ENCODE measurements around the gene ELMO3.

The ELMO3 gene

DNA sequence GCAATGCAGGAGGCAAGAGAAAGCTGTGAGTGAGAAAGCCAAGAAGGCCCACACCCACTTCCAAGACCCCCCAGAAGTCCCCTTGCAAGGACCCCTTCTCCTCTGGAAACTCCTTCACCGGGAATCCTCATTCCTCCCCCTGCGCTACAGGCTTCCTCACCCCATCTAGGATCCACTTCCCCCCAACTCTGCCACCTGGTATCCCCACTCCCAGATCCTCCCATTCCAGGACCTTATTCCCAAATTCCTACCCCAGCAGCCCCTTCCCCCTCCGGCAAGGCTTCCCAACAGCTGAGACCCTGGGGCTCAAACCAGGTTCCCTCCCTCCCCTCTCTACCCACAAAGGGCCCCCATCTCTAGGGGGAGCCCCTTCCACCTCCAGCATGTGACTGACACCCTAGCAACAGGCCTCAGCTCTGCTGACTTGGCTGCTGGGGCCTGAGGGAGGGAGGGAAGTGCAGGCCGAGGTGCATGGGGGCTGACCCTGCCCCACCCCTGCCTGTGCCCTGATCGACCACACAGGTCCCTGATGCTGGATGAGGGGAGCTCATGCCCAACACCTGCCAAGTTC, 32.2 kb upstream of the ELMO3 start:
- TF ChIP-seq JUND (IDR thresholded peaks at IDR 0.05; ENCODE audit: low read depth), result no peak
- no peak for DNase-seq (ENCODE audit: low read depth in 1 of 2, low spot score in 1 of 2)
- in situ Hi-C loops (cut with HindIII; ENCODE audit: low pct_unique_long_range_greater_than_20kb, low sequenced_read_pairs), result no loop called here

DNA sequence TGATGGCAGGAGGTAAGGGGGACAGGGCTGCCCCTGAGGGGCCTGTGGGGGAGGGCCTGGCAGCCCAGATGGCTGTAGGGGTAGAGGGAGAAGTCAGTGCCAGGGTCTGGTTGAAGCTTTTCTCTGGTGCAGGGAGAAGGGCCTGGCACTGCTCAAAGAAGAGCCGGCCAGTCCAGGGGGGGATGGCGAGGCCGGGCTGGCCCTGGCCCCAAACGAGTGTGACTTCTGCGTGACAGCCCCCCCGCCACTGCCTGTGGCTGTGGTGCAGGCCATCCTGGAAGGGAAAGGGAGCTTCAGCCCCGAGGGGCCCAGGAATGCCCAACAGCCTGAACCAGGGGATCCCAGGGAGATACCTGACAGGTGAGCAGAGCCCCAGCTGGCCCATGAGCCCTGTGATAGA, 31.3 kb upstream of the ELMO3 start:
- no peak for DNase-seq (ENCODE audit: low read depth in 1 of 2, low spot score in 1 of 2)
- in situ Hi-C loops (cut with HindIII; ENCODE audit: low pct_unique_long_range_greater_than_20kb, low sequenced_read_pairs), result no loop called here
- no peak for TF ChIP-seq JUND (IDR thresholded peaks at IDR 0.05; ENCODE audit: low read depth)

DNA sequence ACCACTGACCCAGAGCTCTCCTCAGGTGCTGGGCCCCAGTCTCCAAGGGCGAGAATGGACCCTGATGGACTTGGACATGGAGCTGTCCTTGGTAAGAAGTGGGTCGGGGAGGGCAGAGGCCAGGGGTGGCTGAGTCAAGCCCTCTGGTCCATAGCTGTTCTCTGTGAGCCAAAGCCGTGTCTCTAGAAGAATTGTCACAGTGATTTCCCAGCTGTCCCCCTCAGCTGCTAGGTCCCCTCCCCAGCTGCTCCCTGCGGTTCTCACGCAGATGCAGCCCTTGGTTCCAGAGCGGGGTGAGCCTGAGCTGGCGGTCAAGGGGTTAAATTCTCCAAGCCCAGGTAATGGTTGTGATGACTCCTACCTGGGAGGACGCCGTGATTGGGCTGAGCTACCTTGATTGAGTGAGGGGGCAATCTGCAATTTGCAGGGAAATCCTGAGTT, 29.9 kb upstream of the ELMO3 start:
- DNase-seq (ENCODE audit: low read depth in 1 of 2, low spot score in 1 of 2), result no peak
- no peak for TF ChIP-seq JUND (IDR thresholded peaks at IDR 0.05; ENCODE audit: low read depth)
- in situ Hi-C loops (cut with HindIII; ENCODE audit: low pct_unique_long_range_greater_than_20kb, low sequenced_read_pairs), result no loop called here

- no peak for DNase-seq (ENCODE audit: low read depth in 1 of 2, low spot score in 1 of 2)
- in situ Hi-C loops (cut with HindIII; ENCODE audit: low pct_unique_long_range_greater_than_20kb, low sequenced_read_pairs), result no loop called here
- TF ChIP-seq JUND (IDR thresholded peaks at IDR 0.05; ENCODE audit: low read depth), result no peak
Measured at GRCh38 chr16:67169642-67170167, 29.2 kb upstream of the ELMO3 start.

DNA sequence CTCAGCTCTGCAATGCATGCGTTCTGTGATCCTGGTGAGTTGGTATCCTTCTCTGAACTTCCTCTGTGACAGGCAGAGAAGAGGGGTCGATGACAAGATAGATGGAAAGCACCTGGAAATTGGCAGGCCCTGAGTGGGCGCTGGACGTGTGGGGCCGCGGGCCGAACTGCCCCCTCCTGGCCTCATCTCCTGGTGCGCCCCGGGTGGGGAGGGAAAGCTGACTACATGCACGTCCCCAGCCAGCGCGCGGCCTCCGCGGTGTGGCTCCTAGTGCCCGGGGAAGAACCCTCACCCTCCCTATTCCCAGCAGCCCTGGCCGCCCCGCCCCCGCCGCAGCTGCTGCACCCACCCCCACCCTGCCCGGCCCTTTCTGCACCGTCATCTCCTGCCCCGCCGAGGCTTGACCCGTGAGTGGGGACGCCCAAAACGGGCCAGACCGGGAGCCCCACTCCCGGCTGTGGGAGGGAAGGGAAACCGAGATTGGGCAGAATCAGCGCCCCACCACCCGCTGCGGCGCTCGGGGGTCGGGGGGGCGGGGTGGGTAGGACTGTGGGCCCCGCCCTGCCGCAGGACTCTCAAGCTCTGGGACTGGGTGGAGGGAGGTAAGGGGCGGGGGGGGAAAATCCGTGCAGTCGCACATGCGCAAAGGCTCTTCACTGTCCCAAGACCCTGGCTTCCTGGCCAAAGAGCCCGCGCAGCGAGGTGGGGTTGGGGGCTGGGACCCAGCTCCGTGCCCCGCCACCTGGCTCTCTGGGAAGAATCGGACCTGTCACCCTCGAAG, 28.6 kb upstream of the ELMO3 start, which contains the start of gene NOL3:
NOL3 (plus strand) TSS at position 371 of the 781 bp plus-strand sequence.
- no peak for TF ChIP-seq JUND (IDR thresholded peaks at IDR 0.05; ENCODE audit: low read depth)
- peak; percentile 75 to 94 for DNase-seq (ENCODE audit: low read depth in 1 of 2, low spot score in 1 of 2)
- in situ Hi-C loops (cut with HindIII; ENCODE audit: low pct_unique_long_range_greater_than_20kb, low sequenced_read_pairs), result no loop called here

GRCh38 chr16:67170949-67171649, 27.8 kb upstream of the ELMO3 start:
- in situ Hi-C loops (cut with HindIII; ENCODE audit: low pct_unique_long_range_greater_than_20kb, low sequenced_read_pairs), result no loop called here
- DNase-seq (ENCODE audit: low read depth in 1 of 2, low spot score in 1 of 2), result peak in 1 of 2 experiments; percentile 84

DNA sequence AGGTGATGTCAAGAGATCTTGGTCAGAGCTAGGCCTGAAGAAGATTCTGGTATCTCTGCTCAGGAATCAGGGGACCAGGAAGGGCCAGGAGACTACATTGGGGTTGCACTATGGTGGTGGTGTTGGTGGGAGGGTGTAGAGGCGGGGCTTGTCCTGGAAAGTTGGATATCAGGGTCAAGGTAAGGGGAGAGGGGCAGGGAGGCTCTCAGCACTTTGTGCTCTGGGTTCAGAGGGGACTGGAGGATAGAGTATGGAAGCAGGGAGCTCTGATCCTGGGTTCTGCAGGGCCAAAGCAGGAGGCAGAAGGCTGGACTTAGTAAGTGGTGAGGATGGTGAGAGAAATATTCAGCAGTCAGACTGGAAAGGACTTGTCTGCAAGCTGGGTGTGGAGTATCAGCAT, 25.6 kb upstream of the ELMO3 start:
- in situ Hi-C loops (cut with HindIII; ENCODE audit: low pct_unique_long_range_greater_than_20kb, low sequenced_read_pairs), result no loop called here
- no peak for DNase-seq (ENCODE audit: low read depth in 1 of 2, low spot score in 1 of 2)
- no peak for TF ChIP-seq JUND (IDR thresholded peaks at IDR 0.05; ENCODE audit: low read depth)

More at GRCh38 chr16:67170949-67171649, 27.8 kb upstream of the ELMO3 start:
- TF ChIP-seq JUND (IDR thresholded peaks at IDR 0.05; ENCODE audit: low read depth), result no peak

GRCh38 chr16:67173808-67174705, 24.9 kb upstream of the ELMO3 start:
- no peak for TF ChIP-seq JUND (IDR thresholded peaks at IDR 0.05; ENCODE audit: low read depth)
- in situ Hi-C loops (cut with HindIII; ENCODE audit: low pct_unique_long_range_greater_than_20kb, low sequenced_read_pairs), result no loop called here
- peak; percentile 89 to 94 for DNase-seq (ENCODE audit: low read depth in 1 of 2, low spot score in 1 of 2)

DNA sequence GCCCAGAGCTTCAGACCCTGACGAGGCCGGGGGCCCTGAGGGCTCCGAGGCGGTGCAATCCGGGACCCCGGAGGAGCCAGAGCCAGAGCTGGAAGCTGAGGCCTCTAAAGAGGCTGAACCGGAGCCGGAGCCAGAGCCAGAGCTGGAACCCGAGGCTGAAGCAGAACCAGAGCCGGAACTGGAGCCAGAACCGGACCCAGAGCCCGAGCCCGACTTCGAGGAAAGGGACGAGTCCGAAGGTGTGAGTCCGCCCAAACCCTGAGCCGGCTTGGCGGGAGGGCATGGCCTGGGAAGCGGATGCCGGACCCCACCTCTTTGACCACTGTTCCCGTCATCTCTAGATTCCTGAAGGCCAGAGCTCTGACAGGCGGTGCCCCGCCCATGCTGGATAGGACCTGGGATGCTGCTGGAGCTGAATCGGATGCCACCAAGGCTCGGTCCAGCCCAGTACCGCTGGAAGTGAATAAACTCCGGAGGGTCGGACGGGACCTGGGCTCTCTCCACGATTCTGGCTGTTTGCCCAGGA, 24.2 kb upstream of the ELMO3 start:
- no peak for TF ChIP-seq JUND (IDR thresholded peaks at IDR 0.05; ENCODE audit: low read depth)
- no peak for DNase-seq (ENCODE audit: low read depth in 1 of 2, low spot score in 1 of 2)
- in situ Hi-C loops (cut with HindIII; ENCODE audit: low pct_unique_long_range_greater_than_20kb, low sequenced_read_pairs), result no loop called here

- no peak for DNase-seq (ENCODE audit: low read depth in 1 of 2, low spot score in 1 of 2)
- TF ChIP-seq JUND (IDR thresholded peaks at IDR 0.05; ENCODE audit: low read depth), result no peak
- in situ Hi-C loops (cut with HindIII; ENCODE audit: low pct_unique_long_range_greater_than_20kb, low sequenced_read_pairs), result no loop called here
Measured at GRCh38 chr16:67176662-67177061, 22.3 kb upstream of the ELMO3 start.

GRCh38 chr16:67177743-67178699, 20.9 kb upstream of the ELMO3 start:
- no peak for TF ChIP-seq JUND (IDR thresholded peaks at IDR 0.05; ENCODE audit: low read depth)
- peak; percentile 97 for DNase-seq (ENCODE audit: low read depth in 1 of 2, low spot score in 1 of 2)
- in situ Hi-C loops (cut with HindIII; ENCODE audit: low pct_unique_long_range_greater_than_20kb, low sequenced_read_pairs), result no loop called here
